ENCODE measurements around the gene TNIP1. TPM values are rescaled to one million over a fixed set of nuclear protein-coding genes. Genes with fewer than 3 reads are reported as not detected.

Gene TNIP1
- total RNA-seq, 1 donor, result 85.8 TPM

DNA sequence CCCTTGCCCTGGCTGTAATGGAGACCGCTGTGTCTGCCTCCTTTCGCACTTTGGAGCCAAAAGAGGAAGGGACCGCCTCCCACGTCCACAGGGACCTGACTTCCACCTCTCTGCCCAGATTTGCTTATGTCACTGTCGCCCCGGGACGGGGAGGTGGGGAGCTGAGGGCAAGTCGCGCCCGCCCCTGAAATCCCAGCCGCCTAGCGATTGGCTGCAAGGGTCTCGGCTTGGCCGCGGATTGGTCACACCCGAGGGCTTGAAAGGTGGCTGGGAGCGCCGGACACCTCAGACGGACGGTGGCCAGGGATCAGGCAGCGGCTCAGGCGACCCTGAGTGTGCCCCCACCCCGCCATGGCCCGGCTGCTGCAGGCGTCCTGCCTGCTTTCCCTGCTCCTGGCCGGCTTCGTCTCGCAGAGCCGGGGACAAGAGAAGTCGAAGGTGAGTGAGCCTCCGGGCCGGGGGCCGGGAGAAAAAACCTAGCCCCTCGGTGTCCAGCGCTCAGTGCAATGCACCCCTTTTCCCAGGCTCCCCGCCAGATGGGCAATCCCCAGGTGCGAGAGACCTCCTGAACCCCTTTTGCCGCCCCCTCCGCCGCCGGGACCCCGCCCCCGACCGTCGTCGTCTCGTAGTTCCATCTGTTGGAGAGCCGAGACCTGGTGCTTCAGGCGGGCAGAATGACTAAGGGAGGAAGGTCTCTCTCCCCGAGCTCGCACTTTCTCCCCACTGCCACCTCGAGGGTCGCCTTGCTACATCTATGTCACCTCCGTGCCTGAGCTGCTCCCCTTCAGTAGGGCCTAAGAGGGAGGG is 60.3 kb downstream of the TNIP1 start, which contains the start of gene GPX3:
Gene GPX3, plus strand, starts transcription at position 288 of the 807 bp plus-strand sequence. Its CDS starts 64 bp downstream, at position 352.
- H3K4me2 ChIP-seq (ENCODE audit: insufficient read depth, low read length), result peak within 1 kb of the TSS; percentile 89
- H3K27ac ChIP-seq (ENCODE audit: low read depth, low read length), result no peak within 1 kb of the TSS
- peaks cover 37% of the 10 kb centered on the region for H3K4me1 ChIP-seq (ENCODE audit: insufficient read depth, low read length)
- no peaks in the 10 kb centered on the region for H3K9me3 ChIP-seq (ENCODE audit: low read depth, low read length)
- H2AFZ ChIP-seq (ENCODE audit: low read length), result peak within 1 kb of the TSS; percentile 71
- H3K36me3 ChIP-seq (ENCODE audit: insufficient read depth, low read length), result no peaks in the 10 kb centered on the region
- H3K79me2 ChIP-seq (ENCODE audit: insufficient read depth, low read length), result no peaks in the 10 kb centered on the region
- no peaks in the 10 kb centered on the region for H4K20me1 ChIP-seq (ENCODE audit: insufficient read depth, low read length)
- DNase-seq (ENCODE audit: insufficient read length, low spot score, missing footprints), result peak; percentile 91
- TF ChIP-seq, protein P1, sequence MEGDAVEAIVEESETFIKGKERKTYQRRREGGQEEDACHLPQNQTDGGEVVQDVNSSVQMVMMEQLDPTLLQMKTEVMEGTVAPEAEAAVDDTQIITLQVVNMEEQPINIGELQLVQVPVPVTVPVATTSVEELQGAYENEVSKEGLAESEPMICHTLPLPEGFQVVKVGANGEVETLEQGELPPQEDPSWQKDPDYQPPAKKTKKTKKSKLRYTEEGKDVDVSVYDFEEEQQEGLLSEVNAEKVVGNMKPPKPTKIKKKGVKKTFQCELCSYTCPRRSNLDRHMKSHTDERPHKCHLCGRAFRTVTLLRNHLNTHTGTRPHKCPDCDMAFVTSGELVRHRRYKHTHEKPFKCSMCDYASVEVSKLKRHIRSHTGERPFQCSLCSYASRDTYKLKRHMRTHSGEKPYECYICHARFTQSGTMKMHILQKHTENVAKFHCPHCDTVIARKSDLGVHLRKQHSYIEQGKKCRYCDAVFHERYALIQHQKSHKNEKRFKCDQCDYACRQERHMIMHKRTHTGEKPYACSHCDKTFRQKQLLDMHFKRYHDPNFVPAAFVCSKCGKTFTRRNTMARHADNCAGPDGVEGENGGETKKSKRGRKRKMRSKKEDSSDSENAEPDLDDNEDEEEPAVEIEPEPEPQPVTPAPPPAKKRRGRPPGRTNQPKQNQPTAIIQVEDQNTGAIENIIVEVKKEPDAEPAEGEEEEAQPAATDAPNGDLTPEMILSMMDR (IDR thresholded peaks at IDR 0.05; ENCODE audit: extremely low read depth, low read depth, low read length), result no peak
- H3K4me3 ChIP-seq (ENCODE audit: insufficient read depth, low read length), result peak within 1 kb of the TSS; percentile 74
- no peaks in the 10 kb centered on the region for H3K27me3 ChIP-seq (ENCODE audit: insufficient read depth, low read length)

DNA sequence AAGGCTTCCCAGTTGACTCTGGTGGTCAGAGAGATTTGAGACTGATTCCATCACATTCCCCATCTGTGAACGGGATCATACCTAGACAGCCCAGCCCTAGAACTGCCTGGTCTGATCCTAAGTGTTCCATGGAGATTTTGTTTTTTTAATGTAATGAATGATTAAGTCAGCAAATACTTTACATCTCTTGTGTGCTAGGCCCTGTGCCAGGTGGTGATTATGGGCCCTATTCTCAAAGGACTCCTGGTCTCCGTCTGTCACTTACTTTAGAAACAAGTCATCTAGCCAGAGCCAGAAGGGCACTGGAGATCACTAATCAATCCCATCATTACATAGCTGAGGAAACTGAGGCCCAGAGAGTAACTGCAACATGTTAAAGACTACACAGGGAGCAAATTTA is 61.5 kb downstream of the TNIP1 start:
- TF ChIP-seq, protein P1 (IDR thresholded peaks at IDR 0.05; ENCODE audit: extremely low read depth, low read depth, low read length), result no peak
- DNase-seq (ENCODE audit: insufficient read length, low spot score, missing footprints), result no peak

DNA sequence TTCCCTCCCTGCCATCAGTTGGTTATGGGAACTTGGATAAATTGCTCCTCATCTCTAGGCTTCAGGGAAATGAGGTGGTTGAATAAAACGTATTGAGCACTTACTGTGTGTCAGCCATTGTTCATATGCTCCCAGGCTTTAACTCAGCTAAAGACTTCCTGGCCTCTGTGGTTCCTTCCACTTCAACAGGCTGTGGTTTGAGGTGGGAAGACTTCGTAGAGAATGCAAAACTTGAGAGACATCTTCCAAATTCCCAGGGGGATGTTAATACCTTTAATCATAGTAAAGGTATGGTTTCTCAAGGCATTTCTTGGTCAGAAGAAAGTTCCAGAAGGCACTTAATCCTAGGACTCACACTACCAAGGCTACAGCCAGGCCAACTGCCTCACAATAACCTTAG is 62.0 kb downstream of the TNIP1 start:
- TF ChIP-seq, protein P1 (IDR thresholded peaks at IDR 0.05; ENCODE audit: extremely low read depth, low read depth, low read length), result no peak
- H3K4me2 ChIP-seq (ENCODE audit: insufficient read depth, low read length), result no peak overlapping the region
- H3K27me3 ChIP-seq (ENCODE audit: insufficient read depth, low read length), result no peaks in the 10 kb centered on the region
- no peak overlapping the region for H2AFZ ChIP-seq (ENCODE audit: low read length)
- DNase-seq (ENCODE audit: insufficient read length, low spot score, missing footprints), result no peak
- no peak overlapping the region for H3K4me3 ChIP-seq (ENCODE audit: insufficient read depth, low read length)
- no peaks in the 10 kb centered on the region for H3K36me3 ChIP-seq (ENCODE audit: insufficient read depth, low read length)
- no peak overlapping the region for H3K27ac ChIP-seq (ENCODE audit: low read depth, low read length)
- H4K20me1 ChIP-seq (ENCODE audit: insufficient read depth, low read length), result no peaks in the 10 kb centered on the region
- no peaks in the 10 kb centered on the region for H3K9me3 ChIP-seq (ENCODE audit: low read depth, low read length)
- H3K4me1 ChIP-seq (ENCODE audit: insufficient read depth, low read length), result peaks cover 26% of the 10 kb centered on the region
- H3K79me2 ChIP-seq (ENCODE audit: insufficient read depth, low read length), result no peaks in the 10 kb centered on the region

More for the DNA sequence above, 61.5 kb downstream of the TNIP1 start:
- H3K4me2 ChIP-seq (ENCODE audit: insufficient read depth, low read length), result no peak overlapping the region
- no peaks in the 10 kb centered on the region for H3K27me3 ChIP-seq (ENCODE audit: insufficient read depth, low read length)
- no peaks in the 10 kb centered on the region for H3K79me2 ChIP-seq (ENCODE audit: insufficient read depth, low read length)
- H3K4me3 ChIP-seq (ENCODE audit: insufficient read depth, low read length), result no peak overlapping the region
- no peak overlapping the region for H2AFZ ChIP-seq (ENCODE audit: low read length)
- H3K27ac ChIP-seq (ENCODE audit: low read depth, low read length), result no peak overlapping the region
- no peaks in the 10 kb centered on the region for H3K36me3 ChIP-seq (ENCODE audit: insufficient read depth, low read length)
- H3K9me3 ChIP-seq (ENCODE audit: low read depth, low read length), result no peaks in the 10 kb centered on the region
- peaks cover 31% of the 10 kb centered on the region for H3K4me1 ChIP-seq (ENCODE audit: insufficient read depth, low read length)
- no peaks in the 10 kb centered on the region for H4K20me1 ChIP-seq (ENCODE audit: insufficient read depth, low read length)

DNA sequence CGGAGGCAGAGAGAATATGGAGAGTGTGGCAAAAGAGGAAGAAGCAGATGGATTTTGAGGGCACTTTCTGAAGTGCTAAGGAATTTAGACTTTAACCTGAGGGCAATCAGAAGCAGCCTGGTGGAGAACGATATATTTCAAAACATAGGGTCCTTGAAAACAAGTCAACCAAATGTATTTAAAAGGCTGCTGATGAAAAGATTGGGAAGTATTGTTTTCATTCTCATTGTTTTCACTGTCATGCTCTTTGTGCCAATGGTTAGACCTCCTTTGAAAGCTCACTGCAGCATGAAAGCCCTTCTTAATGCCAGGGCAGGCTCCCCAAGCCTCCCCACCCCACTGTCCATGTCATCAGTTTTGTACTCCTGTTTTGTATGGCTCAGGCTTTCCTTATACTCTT is 62.9 kb downstream of the TNIP1 start:
- H2AFZ ChIP-seq (ENCODE audit: low read length), result no peak overlapping the region
- peaks cover 17% of the 10 kb centered on the region for H3K4me1 ChIP-seq (ENCODE audit: insufficient read depth, low read length)
- H3K4me2 ChIP-seq (ENCODE audit: insufficient read depth, low read length), result no peak overlapping the region
- no peaks in the 10 kb centered on the region for H4K20me1 ChIP-seq (ENCODE audit: insufficient read depth, low read length)
- TF ChIP-seq, protein P1 (IDR thresholded peaks at IDR 0.05; ENCODE audit: extremely low read depth, low read depth, low read length), result no peak
- no peaks in the 10 kb centered on the region for H3K27me3 ChIP-seq (ENCODE audit: insufficient read depth, low read length)
- H3K36me3 ChIP-seq (ENCODE audit: insufficient read depth, low read length), result no peaks in the 10 kb centered on the region
- H3K9me3 ChIP-seq (ENCODE audit: low read depth, low read length), result no peaks in the 10 kb centered on the region
- no peak overlapping the region for H3K27ac ChIP-seq (ENCODE audit: low read depth, low read length)
- no peak overlapping the region for H3K4me3 ChIP-seq (ENCODE audit: insufficient read depth, low read length)
- no peaks in the 10 kb centered on the region for H3K79me2 ChIP-seq (ENCODE audit: insufficient read depth, low read length)
- no peak for DNase-seq (ENCODE audit: insufficient read length, low spot score, missing footprints)
